Neural cell (in vitro differentiated cells): ENCODE measurements around the gene OPRL1.

Experiments used
- EP300 ChIP-seq: fragments of 450-650 bp; conservative IDR thresholded peaks from 2 replicates; pipeline ENCODE4 v1.6.1; 2014; ENCODE audit warnings: antibody characterized with exemption, mild to moderate bottlenecking, moderate library complexity; ENCODE audit not compliant: poor library complexity, severe bottlenecking
- EZH2 ChIP-seq: fragments of 200-600, 300-800 bp; shearing (Covaris generic), sonication (generic); IDR thresholded peaks from 2 replicates; pipeline ENCODE4 v1.6.1; 2014; ENCODE audit warnings: antibody characterized with exemption, low read length, borderline replicate concordance, mild to moderate bottlenecking; ENCODE audit not compliant: insufficient read depth, poor library complexity, severe bottlenecking
- POLR2AphosphoS5 ChIP-seq: IDR thresholded peaks from 2 replicates; pipeline ENCODE4 v1.6.1; 2012
- TAF1 ChIP-seq: IDR thresholded peaks from 2 replicates; pipeline ENCODE4 v1.6.1; 2012; ENCODE audit warnings: low read depth
- TF ChIP-seq, protein P1 (sequence below): fragments of 450-650 bp; IDR thresholded peaks from 2 replicates; pipeline ENCODE4 v1.5.1; 2014; ENCODE audit warnings: antibody characterized with exemption, mild to moderate bottlenecking, moderate library complexity; ENCODE audit not compliant: poor library complexity, severe bottlenecking
- TF ChIP-seq, protein P2 (sequence below): IDR thresholded peaks from 2 replicates; pipeline ENCODE4 v1.6.1; 2012; ENCODE audit warnings: borderline replicate concordance

GRCh38 chr20:64115171-64115911, 35.5 kb downstream of the OPRL1 start:
- TF ChIP-seq, protein P1, sequence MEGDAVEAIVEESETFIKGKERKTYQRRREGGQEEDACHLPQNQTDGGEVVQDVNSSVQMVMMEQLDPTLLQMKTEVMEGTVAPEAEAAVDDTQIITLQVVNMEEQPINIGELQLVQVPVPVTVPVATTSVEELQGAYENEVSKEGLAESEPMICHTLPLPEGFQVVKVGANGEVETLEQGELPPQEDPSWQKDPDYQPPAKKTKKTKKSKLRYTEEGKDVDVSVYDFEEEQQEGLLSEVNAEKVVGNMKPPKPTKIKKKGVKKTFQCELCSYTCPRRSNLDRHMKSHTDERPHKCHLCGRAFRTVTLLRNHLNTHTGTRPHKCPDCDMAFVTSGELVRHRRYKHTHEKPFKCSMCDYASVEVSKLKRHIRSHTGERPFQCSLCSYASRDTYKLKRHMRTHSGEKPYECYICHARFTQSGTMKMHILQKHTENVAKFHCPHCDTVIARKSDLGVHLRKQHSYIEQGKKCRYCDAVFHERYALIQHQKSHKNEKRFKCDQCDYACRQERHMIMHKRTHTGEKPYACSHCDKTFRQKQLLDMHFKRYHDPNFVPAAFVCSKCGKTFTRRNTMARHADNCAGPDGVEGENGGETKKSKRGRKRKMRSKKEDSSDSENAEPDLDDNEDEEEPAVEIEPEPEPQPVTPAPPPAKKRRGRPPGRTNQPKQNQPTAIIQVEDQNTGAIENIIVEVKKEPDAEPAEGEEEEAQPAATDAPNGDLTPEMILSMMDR = peak; percentile 35
- TF ChIP-seq EZH2 (no peak), POLR2AphosphoS5 (peak; percentile 42), EP300 (no peak), TAF1 (no peak)
- TF ChIP-seq, protein P2, sequence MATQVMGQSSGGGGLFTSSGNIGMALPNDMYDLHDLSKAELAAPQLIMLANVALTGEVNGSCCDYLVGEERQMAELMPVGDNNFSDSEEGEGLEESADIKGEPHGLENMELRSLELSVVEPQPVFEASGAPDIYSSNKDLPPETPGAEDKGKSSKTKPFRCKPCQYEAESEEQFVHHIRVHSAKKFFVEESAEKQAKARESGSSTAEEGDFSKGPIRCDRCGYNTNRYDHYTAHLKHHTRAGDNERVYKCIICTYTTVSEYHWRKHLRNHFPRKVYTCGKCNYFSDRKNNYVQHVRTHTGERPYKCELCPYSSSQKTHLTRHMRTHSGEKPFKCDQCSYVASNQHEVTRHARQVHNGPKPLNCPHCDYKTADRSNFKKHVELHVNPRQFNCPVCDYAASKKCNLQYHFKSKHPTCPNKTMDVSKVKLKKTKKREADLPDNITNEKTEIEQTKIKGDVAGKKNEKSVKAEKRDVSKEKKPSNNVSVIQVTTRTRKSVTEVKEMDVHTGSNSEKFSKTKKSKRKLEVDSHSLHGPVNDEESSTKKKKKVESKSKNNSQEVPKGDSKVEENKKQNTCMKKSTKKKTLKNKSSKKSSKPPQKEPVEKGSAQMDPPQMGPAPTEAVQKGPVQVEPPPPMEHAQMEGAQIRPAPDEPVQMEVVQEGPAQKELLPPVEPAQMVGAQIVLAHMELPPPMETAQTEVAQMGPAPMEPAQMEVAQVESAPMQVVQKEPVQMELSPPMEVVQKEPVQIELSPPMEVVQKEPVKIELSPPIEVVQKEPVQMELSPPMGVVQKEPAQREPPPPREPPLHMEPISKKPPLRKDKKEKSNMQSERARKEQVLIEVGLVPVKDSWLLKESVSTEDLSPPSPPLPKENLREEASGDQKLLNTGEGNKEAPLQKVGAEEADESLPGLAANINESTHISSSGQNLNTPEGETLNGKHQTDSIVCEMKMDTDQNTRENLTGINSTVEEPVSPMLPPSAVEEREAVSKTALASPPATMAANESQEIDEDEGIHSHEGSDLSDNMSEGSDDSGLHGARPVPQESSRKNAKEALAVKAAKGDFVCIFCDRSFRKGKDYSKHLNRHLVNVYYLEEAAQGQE = no peak
